Measurements from ENCODE around the gene AKR1E2.

GRCh38 chr10:4786043-4786839, 39.8 kb upstream of the AKR1E2 start:
- TF ChIP-seq CTCF (conservative IDR thresholded peaks at IDR 0.05; ENCODE audit: low read depth, low read length): no peak
- no peak for TF ChIP-seq EZH2 (IDR thresholded peaks at IDR 0.05; ENCODE audit: borderline replicate concordance, low read depth, low read length, poor library complexity, severe bottlenecking)
